Measurements from ENCODE around the gene ANO1.

ANO1 gene

DNA sequence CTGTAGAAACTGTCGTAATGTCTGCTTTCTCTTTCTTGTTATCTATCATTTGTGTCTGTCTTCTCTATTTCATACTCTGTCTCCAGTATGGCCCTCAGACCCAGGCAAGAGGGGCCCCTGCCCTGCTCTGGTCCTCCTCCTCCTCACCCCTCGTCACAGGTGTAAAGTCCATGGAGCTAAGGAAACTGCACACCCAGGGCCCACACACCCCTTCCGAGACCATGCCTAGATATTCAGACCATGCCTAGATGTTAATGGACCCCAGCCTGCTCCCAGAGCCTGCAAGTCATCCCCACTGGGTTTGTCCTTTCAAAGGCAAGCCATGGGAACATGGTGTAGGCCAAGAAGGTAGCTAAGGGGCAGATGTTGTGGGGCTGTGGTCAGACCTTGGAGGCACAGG is 24.1 kb upstream of the ANO1 start:
- no peak for DNase-seq

- no peak for DNase-seq
These were observed 22.7 kb upstream of the ANO1 start for GRCh38 chr11:70055444-70055843.

- DNase-seq: no peak
These were observed 21.0 kb upstream of the ANO1 start for GRCh38 chr11:70057080-70057479.

DNA sequence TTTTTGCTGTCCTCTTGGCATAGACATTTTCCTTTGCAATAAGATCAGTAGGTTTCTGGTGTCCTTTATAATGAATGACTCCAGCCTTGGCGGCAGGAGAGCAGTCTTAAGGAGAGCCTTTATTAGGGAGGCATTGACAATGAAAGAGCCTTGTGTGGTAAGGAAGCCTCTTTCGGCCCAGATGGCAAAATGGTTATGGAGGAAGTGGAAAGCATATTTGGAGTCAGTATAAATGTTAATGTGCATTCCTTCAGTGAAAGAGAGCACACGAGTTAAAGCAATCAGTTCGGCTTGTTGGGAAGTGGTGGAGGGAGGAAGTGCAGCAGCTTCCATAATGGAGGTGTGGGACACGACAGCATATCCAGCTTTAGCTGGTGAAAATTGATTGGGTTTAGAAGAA is 18.1 kb upstream of the ANO1 start:
- no peak for DNase-seq

DNA sequence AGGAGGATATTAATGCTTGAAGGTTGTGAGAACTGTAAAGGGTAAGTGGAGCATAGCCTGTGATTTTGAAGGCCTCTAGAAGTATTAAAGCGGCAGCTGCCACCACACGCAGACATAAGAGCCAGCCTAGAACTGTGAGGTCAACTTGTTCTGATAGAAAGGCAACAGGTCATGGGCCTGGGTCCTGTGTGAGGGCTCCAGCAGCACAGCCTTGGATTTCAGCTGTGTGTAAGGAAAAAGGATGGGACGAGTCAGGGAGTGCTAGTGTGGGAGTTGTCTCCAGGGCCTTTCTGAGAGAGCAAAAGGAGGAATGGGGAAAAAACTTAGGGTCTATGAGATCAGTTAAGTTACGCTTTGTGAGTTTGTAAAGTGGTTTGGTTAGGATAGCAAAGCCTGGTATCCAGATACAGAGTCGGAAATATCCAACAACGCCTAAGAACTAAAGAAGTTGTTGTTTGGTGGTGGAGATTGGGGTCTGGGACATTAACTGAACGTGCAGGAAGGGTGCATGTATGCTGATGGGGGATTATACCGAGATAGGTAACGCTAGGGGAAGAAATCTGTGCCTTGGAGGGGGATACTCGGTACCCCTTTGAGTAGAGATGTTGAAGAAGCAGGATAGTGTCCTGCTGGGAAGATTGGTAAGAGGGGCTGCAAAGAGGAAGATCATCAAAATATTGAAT is 17.4 kb upstream of the ANO1 start:
- no peak for DNase-seq

DNA sequence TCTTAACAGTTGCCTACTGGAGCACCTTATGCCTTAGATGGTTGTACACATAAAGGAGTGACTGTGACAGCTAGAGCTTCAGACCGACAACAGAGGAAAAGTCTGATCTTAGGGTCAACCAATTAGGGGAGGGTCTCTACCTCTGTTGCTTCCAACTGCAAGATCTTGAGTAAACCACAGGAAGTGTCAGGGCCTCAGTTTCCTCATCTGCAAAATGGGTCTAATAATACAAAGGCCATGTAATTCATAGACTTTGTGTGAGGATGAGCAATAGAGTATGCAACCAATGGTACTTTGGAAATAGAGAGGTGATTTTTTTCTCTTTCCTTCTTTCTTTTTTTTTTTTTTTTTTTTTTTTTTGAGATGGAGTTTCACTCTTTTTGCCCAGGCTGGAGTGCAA is 16.4 kb upstream of the ANO1 start:
- DNase-seq: no peak

DNA sequence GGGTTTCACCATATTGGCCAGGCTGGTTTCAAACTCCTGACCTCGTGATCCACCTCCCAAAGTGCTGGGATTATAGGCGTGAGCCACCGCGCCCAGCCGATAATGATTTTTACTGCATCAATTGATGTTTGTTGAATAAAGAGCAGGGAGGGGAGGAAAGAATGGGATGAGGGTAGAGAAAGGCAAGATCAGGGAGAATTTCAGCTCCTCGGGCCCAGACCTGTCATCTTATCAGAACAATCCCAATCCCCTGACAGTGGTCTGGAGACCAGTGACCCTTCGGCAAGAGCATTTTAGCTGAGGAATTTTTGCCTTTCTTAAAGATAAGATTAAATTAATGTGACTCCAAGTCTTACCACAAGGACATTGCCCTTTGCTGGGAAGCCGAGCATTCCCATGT is 15.0 kb upstream of the ANO1 start:
- DNase-seq: no peak

- DNase-seq: no peak
These were observed 14.6 kb upstream of the ANO1 start for GRCh38 chr11:70063555-70063954.

DNA sequence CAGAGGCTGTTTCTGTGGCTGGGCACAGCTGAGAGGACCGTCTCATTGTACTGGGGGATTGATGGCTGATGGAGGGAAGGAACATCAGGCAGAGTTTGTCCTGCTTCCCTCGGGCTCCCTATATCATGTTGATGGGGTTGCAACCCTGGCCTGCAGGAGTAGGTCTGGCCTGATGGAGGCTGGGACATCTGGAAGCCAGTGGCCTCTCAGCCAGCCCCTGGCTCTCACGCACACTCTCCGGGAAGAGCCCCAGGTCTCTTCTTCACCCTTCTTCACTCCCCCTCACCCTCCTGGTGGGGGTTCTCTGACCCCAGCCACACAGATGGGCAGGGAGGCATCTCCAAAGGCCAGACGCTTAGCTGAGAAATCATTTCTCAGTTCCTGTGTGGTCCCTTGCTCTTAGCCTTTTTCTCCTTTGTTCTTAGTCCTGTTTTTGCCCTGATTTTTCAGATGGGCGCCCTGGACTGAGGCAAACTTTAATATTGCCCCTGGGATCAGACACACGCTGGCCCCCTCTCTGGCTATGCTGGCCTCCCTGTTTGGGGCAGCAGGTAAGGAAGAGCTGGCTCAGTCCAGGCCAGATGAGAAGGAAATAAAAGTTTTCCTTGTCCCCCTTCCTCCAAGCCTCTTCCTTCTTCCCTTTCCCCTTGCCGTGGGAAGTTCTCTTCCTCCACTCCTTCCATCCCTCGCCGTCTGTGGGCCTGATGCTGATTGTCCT is 13.9 kb upstream of the ANO1 start:
- no peak for DNase-seq

GRCh38 chr11:70064726-70065317 is 13.3 kb upstream of the ANO1 start:
- DNase-seq: no peak

GRCh38 chr11:70065318-70066135 is 12.6 kb upstream of the ANO1 start:
- DNase-seq: no peak

DNA sequence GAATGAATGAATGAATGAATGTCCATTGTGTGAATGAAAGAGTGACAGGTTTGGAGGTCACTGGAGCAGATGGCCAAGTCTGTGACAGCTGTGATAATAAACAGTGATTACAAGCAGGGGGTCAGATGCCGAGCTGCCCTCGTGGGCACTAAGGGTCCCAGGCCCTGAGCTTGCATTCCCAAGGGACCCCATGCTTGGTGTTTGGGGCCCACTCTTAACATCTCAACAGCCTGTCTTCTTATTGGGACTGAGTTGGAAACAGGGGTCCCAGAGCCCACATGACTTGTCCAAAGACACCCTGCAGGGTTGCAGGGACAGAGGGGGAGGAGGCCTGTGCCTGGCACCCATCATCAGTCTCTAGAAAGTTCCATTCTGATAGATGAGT is 12.0 kb upstream of the ANO1 start:
- DNase-seq: no peak

- DNase-seq: no peak
These were observed 11.5 kb upstream of the ANO1 start for GRCh38 chr11:70066628-70067027.

GRCh38 chr11:70067036-70067435 is 11.1 kb upstream of the ANO1 start:
- DNase-seq: no peak

GRCh38 chr11:70067591-70068341 is 10.4 kb upstream of the ANO1 start:
- DNase-seq: no peak

DNA sequence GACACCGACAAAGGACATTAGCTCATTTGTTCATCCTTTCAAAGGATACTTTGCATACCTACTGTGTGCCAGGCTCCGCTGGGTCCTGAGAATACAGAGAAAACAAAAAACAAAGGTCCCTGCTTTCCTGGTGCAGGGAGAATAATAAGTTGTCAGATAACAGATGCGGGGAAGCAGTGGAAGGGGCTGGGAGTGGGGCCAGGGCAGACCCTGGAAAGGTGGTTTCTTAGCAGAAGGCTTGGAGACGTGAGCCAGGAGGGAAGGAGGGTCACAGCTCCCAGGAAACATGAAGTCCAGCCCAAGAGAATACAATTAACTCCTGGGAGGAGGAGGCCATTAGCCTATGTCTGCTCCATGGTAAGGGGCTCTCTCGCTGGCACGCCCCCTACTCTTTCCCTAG is 9.8 kb upstream of the ANO1 start:
- no peak for DNase-seq

DNA sequence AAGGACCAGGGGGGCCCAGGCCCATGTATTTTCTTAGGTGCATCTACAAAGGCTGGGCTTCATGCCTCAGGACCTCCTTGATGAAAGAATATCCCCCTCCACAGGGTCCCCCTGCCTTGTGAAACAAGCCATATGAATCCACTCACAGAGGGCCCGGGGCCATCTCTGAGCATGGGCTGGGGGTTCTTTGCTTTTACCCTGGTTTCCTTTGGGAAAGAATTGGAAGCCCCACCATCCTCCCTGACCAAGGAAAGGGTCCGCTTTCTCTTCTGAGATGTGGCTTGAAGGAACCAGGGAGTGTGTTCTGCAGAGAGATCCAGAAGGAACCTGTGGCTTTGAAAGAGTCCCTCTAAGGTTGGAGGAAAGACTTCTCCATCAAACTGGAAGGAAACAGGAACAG is 9.2 kb upstream of the ANO1 start:
- DNase-seq: no peak

DNA sequence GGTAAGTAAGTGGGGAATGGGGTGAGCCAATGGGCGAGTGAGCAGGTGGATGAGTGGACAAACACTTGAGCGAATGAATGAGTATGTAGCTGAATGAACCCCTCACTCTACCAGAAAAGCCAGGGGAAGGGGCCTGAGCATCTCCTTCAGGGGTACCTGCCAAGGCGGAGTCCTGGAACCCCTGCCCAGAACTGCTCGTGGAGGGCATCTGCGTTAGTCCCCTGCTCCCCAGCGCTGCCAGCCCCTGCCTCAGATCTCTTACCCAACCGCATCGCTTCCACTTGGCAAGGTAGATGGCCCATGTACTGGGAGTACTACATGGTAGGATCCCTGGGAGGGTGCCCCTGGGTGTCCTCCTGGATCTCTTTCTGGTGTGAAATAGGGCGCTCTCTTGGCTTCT is 7.4 kb upstream of the ANO1 start:
- no peak for DNase-seq

GRCh38 chr11:70071996-70072395 is 6.1 kb upstream of the ANO1 start:
- no peak for DNase-seq

- no peak for DNase-seq
These were observed 5.7 kb upstream of the ANO1 start for GRCh38 chr11:70072461-70072860.

GRCh38 chr11:70072861-70073755 is 5.0 kb upstream of the ANO1 start:
- no peak for DNase-seq

GRCh38 chr11:70073871-70074371 is 4.2 kb upstream of the ANO1 start:
- DNase-seq: no peak

Measured in NCI-H774 (cell line).